HepG2 (cell line): ENCODE measurements around the gene HSPA1A. TPM values are rescaled to one million over a fixed set of nuclear protein-coding genes. Genes with fewer than 3 reads are reported as not detected.

Experiments used
- CC2D1A ChIP-seq: sonication (generic); formaldehyde crosslinking; IDR thresholded peaks from 2 replicates; pipeline ENCODE4 v1.8.1; 2023; ENCODE audit warnings: mild to moderate bottlenecking, missing genetic modification reagents
- CREB3 ChIP-seq: sonication (generic); formaldehyde crosslinking; IDR thresholded peaks from 2 replicates; pipeline ENCODE4 v1.5.0; 2020; ENCODE audit warnings: missing genetic modification reagents
- CTCF ChIP-seq: sonication (generic); formaldehyde crosslinking; IDR thresholded peaks from 2 replicates; pipeline ENCODE4 v1.5.0; 2020; ENCODE audit warnings: mild to moderate bottlenecking, missing genetic modification reagents, moderate library complexity
- FOSL2 ChIP-seq: sonication (generic); formaldehyde crosslinking; IDR thresholded peaks from 2 replicates; pipeline ENCODE4 v1.4.0; 2020; ENCODE audit warnings: missing genetic modification reagents
- HOXA3 ChIP-seq: sonication (generic); formaldehyde crosslinking; IDR thresholded peaks from 2 replicates; pipeline ENCODE4 v1.5.0; 2020; ENCODE audit warnings: missing genetic modification reagents
- HOXA7 ChIP-seq: sonication (generic); formaldehyde crosslinking; IDR thresholded peaks from 2 replicates; pipeline ENCODE4 v1.8.1; 2022; ENCODE audit warnings: mild to moderate bottlenecking, missing genetic modification reagents, moderate library complexity
- KLF11 ChIP-seq: IDR thresholded peaks from 2 replicates; pipeline ENCODE4 v1.6.1; 2016; ENCODE audit warnings: missing compliant biosample characterization
- LBX2 ChIP-seq: sonication (generic); formaldehyde crosslinking; IDR thresholded peaks from 2 replicates; pipeline ENCODE4 v1.5.0; 2020; ENCODE audit warnings: missing genetic modification reagents, mild to moderate bottlenecking, borderline replicate concordance
- MED8 ChIP-seq: sonication (generic); formaldehyde crosslinking; IDR thresholded peaks from 2 replicates; pipeline ENCODE4 v1.8.1; 2023; ENCODE audit warnings: mild to moderate bottlenecking, missing genetic modification reagents; ENCODE audit not compliant: insufficient replicate concordance
- NFYB ChIP-seq: sonication (generic); formaldehyde crosslinking; IDR thresholded peaks from 2 replicates; pipeline ENCODE4 v1.4.0; 2020; ENCODE audit warnings: missing genetic modification reagents
- SMAD9 ChIP-seq: sonication (generic); formaldehyde crosslinking; IDR thresholded peaks from 2 replicates; pipeline ENCODE4 v1.5.1; 2020; ENCODE audit warnings: mild to moderate bottlenecking, missing genetic modification reagents
- STAT5B ChIP-seq: sonication (generic); formaldehyde crosslinking; IDR thresholded peaks from 2 replicates; pipeline ENCODE4 v1.4.0; 2020; ENCODE audit warnings: missing genetic modification reagents
- TOE1 ChIP-seq: sonication (generic); formaldehyde crosslinking; IDR thresholded peaks from 2 replicates; pipeline ENCODE4 v1.4.0; 2020; ENCODE audit warnings: mild to moderate bottlenecking, missing genetic modification reagents
- ZNF230 ChIP-seq: sonication (generic); formaldehyde crosslinking; IDR thresholded peaks from 2 replicates; pipeline ENCODE4 v1.4.0; 2020; ENCODE audit warnings: mild to moderate bottlenecking, missing genetic modification reagents
- ZNF251 ChIP-seq: sonication (generic); formaldehyde crosslinking; IDR thresholded peaks from 2 replicates; pipeline ENCODE4 v1.9.0; 2021; ENCODE audit warnings: mild to moderate bottlenecking, missing genetic modification reagents
- ZNF30 ChIP-seq: sonication (generic); formaldehyde crosslinking; IDR thresholded peaks from 2 replicates; pipeline ENCODE4 v1.5.0; 2020; ENCODE audit warnings: mild to moderate bottlenecking, missing genetic modification reagents
- ZNF33A ChIP-seq: sonication (generic); formaldehyde crosslinking; IDR thresholded peaks from 2 replicates; pipeline ENCODE4 v1.5.1; 2020; ENCODE audit warnings: missing genetic modification reagents, mild to moderate bottlenecking, moderate library complexity, borderline replicate concordance
- ZNF33B ChIP-seq: sonication (generic); formaldehyde crosslinking; IDR thresholded peaks from 2 replicates; pipeline ENCODE4 v1.5.1; 2020; ENCODE audit warnings: mild to moderate bottlenecking, missing genetic modification reagents
- ZNF546 ChIP-seq: sonication (generic); formaldehyde crosslinking; conservative IDR thresholded peaks from 2 replicates; pipeline ENCODE4 v1.8.1; 2023; ENCODE audit warnings: mild to moderate bottlenecking, missing genetic modification reagents
- ZNF550 ChIP-seq: sonication (generic); formaldehyde crosslinking; IDR thresholded peaks from 2 replicates; pipeline ENCODE4 v1.4.0; 2020; ENCODE audit warnings: mild to moderate bottlenecking, missing genetic modification reagents, borderline replicate concordance
- ZNF614 ChIP-seq: IDR thresholded peaks from 2 replicates; pipeline ENCODE4 v1.6.1; 2018; ENCODE audit warnings: missing biosample characterization, missing genetic modification reagents, inconsistent platforms, borderline replicate concordance
- ZNF713 ChIP-seq: sonication (generic); formaldehyde crosslinking; IDR thresholded peaks from 2 replicates; pipeline ENCODE4 v1.4.0; 2020; ENCODE audit warnings: mild to moderate bottlenecking, missing genetic modification reagents
- polyA plus RNA-seq, 8 experiments: library from polyadenylated mRNA; depleted of rRNA in 3 of 8; stranded (reverse) in 7 of 8; unstranded in 1 of 8; fragments of >200 nt; fragmentation: Illumina TruSeq in 4 of 8; extraction: Trizol in 4 of 8; gene quantifications; 2 replicates each; pipeline versions ENCODE4 v1.2.1 to v1.2.3, GENCODE V29; 2011 to 2016; ENCODE audit warnings: low read depth in 4 of 8, missing spikeins in 1 of 8, mixed read lengths in 1 of 8; ENCODE audit not compliant: insufficient read depth in 1 of 8
- total RNA-seq, 5 experiments: library from RNA; depleted of rRNA; stranded (reverse); fragments of >200 nt; fragmentation: Illumina TruSeq; extraction: Trizol; gene quantifications; 2 replicates each; pipeline ENCODE4 v1.2.3, GENCODE V29; 2016; ENCODE audit warnings: low read depth in 1 of 5
- TF ChIP-seq, protein P1 (sequence below): sonication (generic); formaldehyde crosslinking; IDR thresholded peaks from 2 replicates; pipeline ENCODE4 v1.5.0; 2020; ENCODE audit warnings: missing genetic modification reagents, mild to moderate bottlenecking, borderline replicate concordance
- TF ChIP-seq, protein P2 (sequence below): sonication (generic); formaldehyde crosslinking; IDR thresholded peaks from 2 replicates; pipeline ENCODE4 v1.8.1; 2023; ENCODE audit warnings: missing genetic modification reagents, mild to moderate bottlenecking, borderline replicate concordance

Gene HSPA1A
- total and polyA plus RNA-seq, 2 of the 13 experiments (the other 11 are each of a cell fraction or from before 2014, with no cell fraction given) = 44.5 to 85.0 TPM

DNA sequence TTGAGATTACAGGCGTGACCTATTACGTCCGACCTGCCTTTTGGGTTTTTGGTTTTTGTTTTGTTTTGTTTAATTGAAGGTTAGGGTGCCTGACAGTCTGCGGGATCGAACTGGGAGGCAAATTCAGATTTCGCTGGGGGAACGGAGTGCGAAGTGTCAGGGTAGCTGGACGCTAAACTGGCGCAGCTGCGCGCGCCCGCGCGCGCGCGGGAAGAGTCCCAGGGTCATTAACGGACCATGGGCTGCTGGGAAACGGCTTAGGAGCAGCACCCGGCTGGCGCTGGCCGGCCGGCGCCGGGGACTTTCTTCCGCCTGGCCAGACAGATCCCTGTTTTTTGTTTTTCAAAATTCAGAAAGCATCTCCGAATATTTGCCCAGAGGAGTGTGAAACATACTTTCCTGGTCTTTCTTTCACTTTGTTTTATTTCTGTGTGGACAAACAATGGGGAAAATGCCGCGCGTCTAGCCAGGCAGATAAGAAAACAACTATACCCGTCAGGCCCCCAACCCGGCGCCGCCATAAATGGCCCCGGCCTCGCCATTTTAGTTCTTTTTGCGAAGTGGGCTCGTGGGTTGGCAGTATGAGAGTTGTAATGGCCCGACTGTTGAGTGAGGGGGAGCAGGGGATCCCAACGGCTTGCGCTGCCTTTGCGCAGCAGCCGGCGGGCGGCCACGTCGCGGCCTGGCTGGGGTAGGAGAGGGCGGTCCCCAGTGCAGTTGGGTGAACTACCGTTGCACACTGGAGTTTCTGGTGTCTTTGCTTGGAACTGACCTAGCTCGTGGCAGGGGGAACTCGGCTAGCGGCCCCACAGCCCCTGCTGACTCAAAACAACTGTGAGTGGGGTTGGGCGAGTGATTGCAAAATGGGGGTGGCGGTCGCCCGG, 19.3 kb downstream of the HSPA1A start (continued):
- TF ChIP-seq ZNF550 (CRISPR knock-in tag) = no peak
- TF ChIP-seq, protein P1, sequence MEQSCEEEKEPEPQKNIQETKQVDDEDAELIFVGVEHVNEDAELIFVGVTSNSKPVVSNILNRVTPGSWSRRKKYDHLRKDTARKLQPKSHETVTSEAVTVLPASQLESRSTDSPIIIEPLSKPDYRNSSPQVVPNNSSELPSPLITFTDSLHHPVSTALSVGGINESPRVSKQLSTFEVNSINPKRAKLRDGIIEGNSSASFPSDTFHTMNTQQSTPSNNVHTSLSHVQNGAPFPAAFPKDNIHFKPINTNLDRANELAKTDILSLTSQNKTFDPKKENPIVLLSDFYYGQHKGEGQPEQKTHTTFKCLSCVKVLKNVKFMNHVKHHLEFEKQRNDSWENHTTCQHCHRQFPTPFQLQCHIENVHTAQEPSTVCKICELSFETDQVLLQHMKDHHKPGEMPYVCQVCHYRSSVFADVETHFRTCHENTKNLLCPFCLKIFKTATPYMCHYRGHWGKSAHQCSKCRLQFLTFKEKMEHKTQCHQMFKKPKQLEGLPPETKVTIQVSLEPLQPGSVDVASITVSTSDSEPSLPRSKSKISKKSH (CRISPR knock-in tag) = peak; percentile 78; the same call in 1 of the 2 replicates
- TF ChIP-seq ZNF713 (CRISPR knock-in tag) = peak; percentile 68; the same call in 1 of the 2 replicates
- no peak for TF ChIP-seq CC2D1A (CRISPR knock-in tag)
- TF ChIP-seq SMAD9 (CRISPR knock-in tag) = peak; percentile 72; the same call in 1 of the 2 replicates
- no peak for TF ChIP-seq CTCF (CRISPR knock-in tag)
- TF ChIP-seq ZNF614 (CRISPR knock-in tag) = peak; percentile 53
- TF ChIP-seq CREB3 (CRISPR knock-in tag) = peak; percentile 65
- TF ChIP-seq STAT5B = no peak
- peak; percentile 35; the same call in 1 of the 2 replicates for TF ChIP-seq NFYB
- TF ChIP-seq MED8 = peak; percentile 66
- TF ChIP-seq ZNF33A (CRISPR knock-in tag) = no peak
- TF ChIP-seq ZNF30 (CRISPR knock-in tag) = no peak
- TF ChIP-seq HOXA3 = peak; percentile 84
- TF ChIP-seq TOE1 (CRISPR knock-in tag) = peak; percentile 85
- no peak for TF ChIP-seq LBX2 (CRISPR knock-in tag)
- peak; percentile 38; the same call in 1 of the 2 replicates for TF ChIP-seq FOSL2
- peak; percentile 89; the same call in 1 of the 2 replicates for TF ChIP-seq ZNF251
- TF ChIP-seq ZNF33B (CRISPR knock-in tag) = peak; percentile 96; the same call in 1 of the 2 replicates
- TF ChIP-seq, protein P2, sequence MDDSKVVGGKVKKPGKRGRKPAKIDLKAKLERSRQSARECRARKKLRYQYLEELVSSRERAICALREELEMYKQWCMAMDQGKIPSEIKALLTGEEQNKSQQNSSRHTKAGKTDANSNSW (CRISPR knock-in tag) = peak; percentile 76; the same call in 1 of the 2 replicates
- no peak for TF ChIP-seq HOXA7
- peak; percentile 92 for TF ChIP-seq ZNF230 (CRISPR knock-in tag)
- no peak; the same call in 1 of the 2 replicates for TF ChIP-seq ZNF546
- 0 out of 2 replicates have a peak, but pooled peaks have one; percentile 55 for TF ChIP-seq KLF11 (CRISPR knock-in tag)
